GM18517 (cell line): ENCODE data around the gene HASPIN.
A peak's percentile ranks its signal among the peaks of the same experiment; 100 is the strongest.

Experiments used
- ATAC-seq: cut with Tn5 transposase; IDR thresholded peaks from one replicate; pipeline ENCODE4 v1.9.1; 2021; ENCODE audit warnings: mild to moderate bottlenecking, moderate library complexity; ENCODE audit not compliant: unreplicated experiment

Gene HASPIN

GRCh38 chr17:3723556-3724377 lies at the start of gene HASPIN:
Gene HASPIN, plus strand, starts transcription at chr17:3723903. Its CDS starts 33 bp downstream, at chr17:3723936.
- peak; percentile 67 for ATAC-seq

- ATAC-seq = no peak
Measured at GRCh38 chr17:3675886-3676285, 47.8 kb upstream of the HASPIN start.

GRCh38 chr17:3678095-3678820 lies 45.4 kb upstream of the HASPIN start:
- ATAC-seq = no peak

- no peak for ATAC-seq
Measured at GRCh38 chr17:3678821-3679530, 44.7 kb upstream of the HASPIN start.

GRCh38 chr17:3679531-3680126 lies 44.1 kb upstream of the HASPIN start:
- no peak for ATAC-seq

- no peak for ATAC-seq
Measured at GRCh38 chr17:3681057-3681456, 42.6 kb upstream of the HASPIN start.

GRCh38 chr17:3681565-3681964 lies 42.1 kb upstream of the HASPIN start:
- ATAC-seq = no peak

GRCh38 chr17:3682033-3682432 lies 41.7 kb upstream of the HASPIN start:
- ATAC-seq = no peak

GRCh38 chr17:3683054-3683511 lies 40.6 kb upstream of the HASPIN start:
- no peak for ATAC-seq

GRCh38 chr17:3685174-3685573 lies 38.5 kb upstream of the HASPIN start:
- no peak for ATAC-seq

GRCh38 chr17:3688027-3688553 lies 35.6 kb upstream of the HASPIN start:
- ATAC-seq = no peak

GRCh38 chr17:3688852-3689261 lies 34.8 kb upstream of the HASPIN start:
- ATAC-seq = no peak

GRCh38 chr17:3689262-3690093 lies 34.2 kb upstream of the HASPIN start:
- no peak for ATAC-seq

- ATAC-seq = no peak
Measured at GRCh38 chr17:3690094-3690715, 33.5 kb upstream of the HASPIN start.

GRCh38 chr17:3691617-3692067 lies 32.1 kb upstream of the HASPIN start:
- ATAC-seq = no peak

- ATAC-seq = no peak
Measured at GRCh38 chr17:3692346-3692745, 31.4 kb upstream of the HASPIN start.

- ATAC-seq = no peak
Measured at GRCh38 chr17:3693141-3693540, 30.6 kb upstream of the HASPIN start.

- peak; percentile 51 for ATAC-seq
Measured at GRCh38 chr17:3693829-3694231, 29.9 kb upstream of the HASPIN start.

- no peak for ATAC-seq
Measured at GRCh38 chr17:3695129-3695722, 28.5 kb upstream of the HASPIN start.
